IMR-90 (cell line): ENCODE data around the gene PSMD6. TPM values are rescaled to one million over a fixed set of nuclear protein-coding genes. Genes with fewer than 3 reads are reported as not detected.

Experiments
- ATAC-seq: fragments of 200-7000 bp; cut with Tn5 transposase; 2 replicates; pipeline ENCODE4 v1.9.1; 2020; ENCODE audit warnings: low read depth, mild to moderate bottlenecking, moderate library complexity
- BruUV-seq: library from RNA; stranded (reverse); fragments of 400-500 nt; replicated peaks from 2 replicates; lab custom pipeline; 2021; lab: Mats Ljungman, UMichigan
- CTCF ChIA-PET: fragments of 300-600 bp; formaldehyde crosslinking; extraction: SDS; loops from one replicate; lab custom pipeline; 2021; ENCODE audit warnings: antibody characterized with exemption; lab: Yijun Ruan, JAX
- POLR2A ChIA-PET: fragments of 300-600 bp; sonication (Branson Sonifier 250); formaldehyde crosslinking; loops from one replicate; lab custom pipeline; 2022; ENCODE audit warnings: antibody characterized with exemption; ENCODE audit not compliant: unreplicated experiment; lab: Charles Lee
- DNase-seq: peaks from one replicate; pipeline ENCODE4 v3.0.0; 2013
- H2AFZ ChIP-seq: replicated peaks from 2 replicates; pipeline ENCODE3; 2013; ENCODE audit warnings: low read length, mild to moderate bottlenecking; ENCODE audit not compliant: poor library complexity
- H2AK5ac ChIP-seq: 2 replicates; pipeline ENCODE4 v1.6.1; 2013; ENCODE audit warnings: low read depth, low read length, inconsistent platforms
- H2AK9ac ChIP-seq: replicated peaks from 2 replicates; pipeline ENCODE3; 2013; ENCODE audit warnings: mild to moderate bottlenecking, low read depth, low read length, moderate library complexity; ENCODE audit not compliant: poor library complexity
- H2BK120ac ChIP-seq: 2 replicates; pipeline ENCODE4 v1.6.1; 2013; ENCODE audit warnings: low read depth, low read length, inconsistent platforms
- H2BK15ac ChIP-seq: 3 replicates; pipeline ENCODE4 v1.6.1; 2013; ENCODE audit warnings: low read depth, low read length, inconsistent platforms
- H2BK20ac ChIP-seq: 2 replicates; pipeline ENCODE4 v1.6.1; 2013; ENCODE audit warnings: low read depth, mild to moderate bottlenecking, inconsistent platforms, low read length, moderate library complexity
- H2BK5ac ChIP-seq: 2 replicates; pipeline ENCODE4 v1.6.1; 2013; ENCODE audit warnings: mild to moderate bottlenecking, low read depth, low read length, inconsistent platforms; ENCODE audit not compliant: poor library complexity, severe bottlenecking
- H3K14ac ChIP-seq: replicated peaks from 2 replicates; pipeline ENCODE4 v1.6.1; 2013; ENCODE audit warnings: low read depth, low read length, inconsistent platforms
- H3K18ac ChIP-seq: 2 replicates; pipeline ENCODE4 v1.6.1; 2013; ENCODE audit warnings: low read depth, low read length, control low read depth
- H3K23ac ChIP-seq: 2 replicates; pipeline ENCODE4 v1.6.1; 2013; ENCODE audit warnings: low read depth, low read length, inconsistent platforms
- H3K27ac ChIP-seq: 2 replicates; pipeline ENCODE4 v1.5.1; 2013; ENCODE audit warnings: mild to moderate bottlenecking, control low read depth, low read length; ENCODE audit not compliant: insufficient read depth
- H3K27me3 ChIP-seq: 2 replicates; pipeline ENCODE4 v1.6.1; 2013; ENCODE audit warnings: low read length; ENCODE audit not compliant: control insufficient read depth, insufficient read depth
- H3K36me3 ChIP-seq: 2 replicates; pipeline ENCODE4 v1.6.1; 2013; ENCODE audit warnings: low read length, mixed read lengths; ENCODE audit not compliant: control insufficient read depth, insufficient read depth
- H3K4ac ChIP-seq: 2 replicates; pipeline ENCODE4 v1.6.1; 2013; ENCODE audit warnings: low read depth, low read length, inconsistent platforms
- H3K4me1 ChIP-seq: 2 replicates; pipeline ENCODE4 v1.6.1; 2013; ENCODE audit warnings: low read length, mixed read lengths; ENCODE audit not compliant: control insufficient read depth, insufficient read depth
- H3K4me2 ChIP-seq: 2 replicates; pipeline ENCODE4 v1.6.1; 2013; ENCODE audit warnings: low read depth, mild to moderate bottlenecking, control low read depth, low read length, moderate library complexity
- H3K4me3 ChIP-seq: 2 replicates; pipeline ENCODE4 v1.5.1; 2013; ENCODE audit warnings: low read depth, mild to moderate bottlenecking, control low read depth, low read length, moderate library complexity; ENCODE audit not compliant: insufficient read depth
- H3K56ac ChIP-seq: 2 replicates; pipeline ENCODE4 v1.6.1; 2013; ENCODE audit warnings: low read length, inconsistent platforms; ENCODE audit not compliant: insufficient read depth; ENCODE audit errors: extremely low read depth
- H3K79me1 ChIP-seq, 2 experiments: 2 replicates each; pipeline ENCODE4 v1.6.1; 2013; ENCODE audit warnings: low read length in 2 of 2, inconsistent platforms in 1 of 2, low read depth in 1 of 2
- H3K9ac ChIP-seq: 2 replicates; pipeline ENCODE4 v1.6.1; 2013; ENCODE audit warnings: low read depth, low read length, control low read depth
- H3K9me1 ChIP-seq: 2 replicates; pipeline ENCODE4 v1.6.1; 2013; ENCODE audit warnings: low read length, inconsistent platforms; ENCODE audit not compliant: insufficient read depth
- H3K9me3 ChIP-seq: 2 replicates; pipeline ENCODE4 v1.6.1; 2013; ENCODE audit warnings: low read length; ENCODE audit not compliant: control insufficient read depth, insufficient read depth
- H4K20me1 ChIP-seq: 2 replicates; pipeline ENCODE4 v1.6.1; 2013; ENCODE audit warnings: low read length, inconsistent platforms; ENCODE audit not compliant: insufficient read depth
- H4K5ac ChIP-seq: 2 replicates; pipeline ENCODE4 v1.6.1; 2013; ENCODE audit warnings: mild to moderate bottlenecking, low read depth, low read length, control low read depth
- H4K8ac ChIP-seq, 2 experiments: 2 replicates each; pipeline ENCODE4 v1.6.1; 2013; ENCODE audit warnings: low read depth in 2 of 2, low read length in 2 of 2, control low read depth in 1 of 2, inconsistent platforms in 1 of 2
- H4K91ac ChIP-seq: 2 replicates; pipeline ENCODE4 v1.6.1; 2013; ENCODE audit warnings: low read depth, low read length, inconsistent platforms; ENCODE audit not compliant: insufficient read depth
- CHD1 ChIP-seq: IDR thresholded peaks from 2 replicates; pipeline ENCODE4 v1.6.1; 2012; ENCODE audit warnings: low read depth, low read length, improper control_type of control experiment
- FOS ChIP-seq: fragments of 150-350 bp; IDR thresholded peaks from 2 replicates; pipeline ENCODE4 v1.6.1; 2016; ENCODE audit warnings: low read depth, low read length
- MAFK ChIP-seq: IDR thresholded peaks from 2 replicates; pipeline ENCODE4 v1.6.1; 2012; ENCODE audit warnings: low read depth, low read length, improper control_type of control experiment
- NFE2L2 ChIP-seq: fragments of 150-350 bp; IDR thresholded peaks from 2 replicates; pipeline ENCODE4 v1.6.1; 2016; ENCODE audit warnings: low read depth, mild to moderate bottlenecking, low read length
- RAD21 ChIP-seq: IDR thresholded peaks from 2 replicates; pipeline ENCODE4 v1.6.1; 2012; ENCODE audit warnings: low read length, improper control_type of control experiment
- RCOR1 ChIP-seq: IDR thresholded peaks from 2 replicates; pipeline ENCODE4 v1.6.1; 2012; ENCODE audit warnings: mild to moderate bottlenecking, low read length, improper control_type of control experiment; ENCODE audit not compliant: insufficient replicate concordance
- SMC3 ChIP-seq: fragments of 150-350 bp; IDR thresholded peaks from 2 replicates; pipeline ENCODE4 v1.6.1; 2016; ENCODE audit warnings: low read depth, mild to moderate bottlenecking, antibody characterized with exemption, low read length, moderate library complexity
- USF2 ChIP-seq: fragments of 150-350 bp; IDR thresholded peaks from 2 replicates; pipeline ENCODE4 v1.6.1; 2017; ENCODE audit warnings: mild to moderate bottlenecking, antibody characterized with exemption, low read length, low read depth
- WGBS, 2 experiments: methylation state at CpG; one replicate each; pipeline versions ENCODE4 v1.1.5 to v1.1.7; 2013; ENCODE audit warnings: missing lambda C conversion rate in 2 of 2; ENCODE audit not compliant: insufficient read length in 1 of 2; ENCODE audit errors: extremely low coverage in 2 of 2; 5-methylcytosine and 5-hydroxymethylcytosine counted together
- dilution Hi-C: fragments of 300-500 bp; cut with HindIII; formaldehyde crosslinking; loops from one replicate; pipeline ENCODE4 v1.14.3; 2018; ENCODE audit warnings: low sequenced_read_pairs; ENCODE audit not compliant: unreplicated experiment
- in situ Hi-C: fragments of 300-500 bp; cut with MboI; formaldehyde crosslinking; loops from 3 replicates; pipeline ENCODE4 v1.14.3; 2019; ENCODE audit warnings: low sequenced_read_pairs, inconsistent platforms, mixed read lengths
- intact Hi-C: fragments of 100-400 bp; cut with micrococcal nuclease; formaldehyde crosslinking; loops from 2 replicates; pipeline ENCODE4 v1.10.0; 2022
- polyA plus RNA-seq, 3 experiments: library from polyadenylated mRNA; depleted of rRNA; stranded (reverse); fragments of >200 nt; gene quantifications; 2 replicates each; pipeline ENCODE4 v1.2.3, GENCODE V29; 2012; ENCODE audit warnings: low replicate concordance in 1 of 3
- total RNA-seq: library from RNA; depleted of rRNA; stranded (reverse); fragments of >200 nt; gene quantifications from 2 replicates; pipeline ENCODE4 v1.2.3, GENCODE V29; 2012

The PSMD6 gene
- total and polyA plus RNA-seq, 2 of the 4 experiments (the other 2 are of a cell fraction), result 86.6 to 91.8 TPM

- 35% methylated on average over 3 of the region's 11 CpGs; no CpG with 5 or more reads in 1 of the 2 experiments for WGBS, 2 experiments
- H3K4me3 ChIP-seq, result no peak overlapping the region
- no peak overlapping the region for H2BK120ac ChIP-seq
- no peak overlapping the region for H2BK15ac ChIP-seq
- no peak overlapping the region for H3K9ac ChIP-seq
- CTCF ChIA-PET, result interaction anchor here (0.5 to 1.0 kb wide), 2 partner anchors 9 to 341 kb away, joined by 3 to 4 read pairs; no protein-coding TSS in a partner anchor
- H2BK20ac ChIP-seq, result no peak overlapping the region
- no peak overlapping the region for H4K91ac ChIP-seq
- dilution Hi-C loops (no loop called here), intact Hi-C loops (no loop called here), in situ Hi-C loops (no loop called here)
- TF ChIP-seq USF2 (no peak), RCOR1 (no peak), RAD21 (no peak), MAFK (no peak), SMC3 (no peak), CHD1 (no peak), NFE2L2 (no peak), FOS (no peak)
- H2AK5ac ChIP-seq, result 0 out of 2 replicates have a peak overlapping the region, but pooled peaks have one; percentile 3
- DNase-seq (no peak), ATAC-seq (no peak)
- no peak overlapping the region for H2AFZ ChIP-seq
- BruUV-seq, result no TSS peak
- no peaks in the 10 kb centered on the region for H3K9me3 ChIP-seq
- H4K5ac ChIP-seq, result peak overlapping the region; percentile 35; the same call in 1 of the 2 replicates
- no peak overlapping the region; a peak in 1 of 4 replicates for H4K8ac ChIP-seq
- no peak overlapping the region for H2BK5ac ChIP-seq
- H3K4ac ChIP-seq, result peak overlapping the region; percentile 17
- no peak overlapping the region for H3K23ac ChIP-seq
- peaks cover 7% of the 10 kb centered on the region; the same call in 1 of the 2 replicates for H3K36me3 ChIP-seq
- no peak overlapping the region for H3K14ac ChIP-seq
- no peak overlapping the region for H2AK9ac ChIP-seq
- peaks cover 39% of the 10 kb centered on the region for H4K20me1 ChIP-seq
- no peak overlapping the region for H3K56ac ChIP-seq
- H3K9me1 ChIP-seq, result peaks cover 22% of the 10 kb centered on the region
- no peak overlapping the region for H3K18ac ChIP-seq
- no peak overlapping the region for H3K4me2 ChIP-seq
- POLR2A ChIA-PET, result no interaction called here
- H3K79me1 ChIP-seq, result peaks cover 41 to 81% of the 10 kb centered on the region in 2 experiments
- peaks cover 32% of the 10 kb centered on the region for H3K4me1 ChIP-seq
- H3K27me3 ChIP-seq, result no peaks in the 10 kb centered on the region
- no peak overlapping the region for H3K27ac ChIP-seq
These were observed 52.4 kb downstream of the PSMD6 start for GRCh38 chr3:63970631-63971475.
